T-helper 9 cell (primary cell): ENCODE results near the gene SYNGR4.

ENCODE experiments used
- DNase-seq: peaks from one replicate; pipeline ENCODE4 v3.0.0-alpha.2; 2020

Gene SYNGR4

DNA sequence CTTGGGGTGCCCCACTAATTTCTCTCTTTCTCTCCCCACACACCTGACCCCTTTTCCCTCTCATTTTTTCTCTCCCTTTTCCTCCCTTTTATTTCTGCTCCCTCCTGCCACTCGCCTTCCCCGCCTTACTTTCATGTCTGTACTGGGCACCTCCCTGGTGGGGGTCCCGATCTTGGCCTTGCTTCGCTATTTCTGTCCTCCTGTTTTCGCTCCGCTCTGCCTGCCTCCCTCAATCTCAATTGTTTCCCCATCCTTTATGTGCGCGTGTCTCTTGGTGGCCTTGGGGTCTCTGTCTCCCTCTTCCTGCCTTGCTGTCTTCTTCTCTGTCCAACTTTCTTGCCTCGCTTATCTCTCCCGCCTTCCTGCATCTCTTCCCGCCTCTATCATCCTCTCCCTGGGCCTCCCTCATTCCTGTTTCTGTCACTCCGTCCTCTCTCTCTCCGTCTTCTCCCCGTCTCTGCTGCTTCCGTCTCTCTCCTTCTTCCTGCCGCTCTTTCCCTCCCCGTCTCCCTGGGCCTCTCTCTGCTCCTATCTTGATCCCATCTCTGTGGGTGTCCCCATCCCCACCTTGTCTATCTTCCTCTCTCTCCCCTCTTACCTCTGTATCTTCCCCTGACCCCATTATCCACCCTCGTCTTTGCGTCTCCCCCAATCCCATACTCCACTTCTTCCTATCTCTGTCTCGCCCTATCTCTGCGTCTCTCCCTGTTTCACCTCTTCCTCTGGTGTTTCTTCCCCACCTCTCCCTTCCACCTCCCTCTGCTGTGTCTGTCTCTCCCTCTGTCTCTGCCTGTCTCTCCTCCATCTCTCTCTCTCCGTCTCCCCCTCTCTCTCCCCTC lies 33.3 kb downstream of the SYNGR4 start:
- no peak for DNase-seq

DNA sequence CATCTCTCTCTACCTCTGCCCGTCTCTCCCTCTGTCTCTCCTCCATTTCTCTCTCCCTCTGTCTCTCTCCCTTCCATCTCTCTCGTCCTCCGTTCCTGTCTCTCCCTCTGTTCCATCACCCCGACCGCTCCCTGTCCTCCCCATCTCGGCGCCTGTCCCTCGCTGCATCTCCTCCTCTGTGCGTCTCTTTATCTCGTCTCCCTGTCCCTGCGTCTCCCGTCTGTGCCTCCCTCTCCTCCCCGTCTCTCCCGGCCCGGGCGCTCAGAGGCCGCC lies 33.9 kb downstream of the SYNGR4 start:
- no peak for DNase-seq

DNA sequence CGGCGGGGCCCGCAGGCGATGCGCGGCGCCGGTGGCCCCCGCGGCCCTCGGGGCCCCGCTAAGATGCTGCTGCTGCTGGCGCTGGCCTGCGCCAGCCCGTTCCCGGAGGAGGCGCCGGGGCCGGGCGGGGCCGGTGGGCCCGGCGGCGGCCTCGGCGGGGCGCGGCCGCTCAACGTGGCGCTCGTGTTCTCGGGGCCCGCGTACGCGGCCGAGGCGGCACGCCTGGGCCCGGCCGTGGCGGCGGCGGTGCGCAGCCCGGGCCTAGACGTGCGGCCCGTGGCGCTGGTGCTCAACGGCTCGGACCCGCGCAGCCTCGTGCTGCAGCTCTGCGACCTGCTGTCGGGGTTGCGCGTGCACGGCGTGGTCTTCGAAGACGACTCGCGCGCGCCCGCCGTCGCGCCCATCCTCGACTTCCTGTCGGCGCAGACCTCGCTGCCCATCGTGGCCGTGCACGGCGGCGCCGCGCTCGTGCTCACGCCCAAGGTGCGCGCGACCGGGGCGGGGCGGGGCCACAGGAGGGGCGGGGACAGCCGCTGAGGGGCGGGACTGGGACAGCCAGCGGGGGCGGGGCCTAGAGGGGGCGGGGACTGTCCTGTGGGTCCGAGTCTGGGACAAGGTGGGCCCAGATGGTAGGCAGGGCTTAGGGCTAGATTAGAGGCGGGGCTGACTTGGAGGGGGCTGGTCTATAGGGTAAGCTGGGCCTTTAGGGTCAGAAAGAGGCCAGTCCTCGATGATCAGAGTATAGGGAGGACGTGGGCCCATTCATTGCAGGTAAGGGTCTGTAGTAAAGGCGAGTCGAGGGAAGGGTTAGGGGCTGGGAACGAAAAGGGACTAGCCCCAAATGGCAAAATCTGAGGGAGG lies 34.4 kb downstream of the SYNGR4 start:
- DNase-seq: peak; percentile 81

DNA sequence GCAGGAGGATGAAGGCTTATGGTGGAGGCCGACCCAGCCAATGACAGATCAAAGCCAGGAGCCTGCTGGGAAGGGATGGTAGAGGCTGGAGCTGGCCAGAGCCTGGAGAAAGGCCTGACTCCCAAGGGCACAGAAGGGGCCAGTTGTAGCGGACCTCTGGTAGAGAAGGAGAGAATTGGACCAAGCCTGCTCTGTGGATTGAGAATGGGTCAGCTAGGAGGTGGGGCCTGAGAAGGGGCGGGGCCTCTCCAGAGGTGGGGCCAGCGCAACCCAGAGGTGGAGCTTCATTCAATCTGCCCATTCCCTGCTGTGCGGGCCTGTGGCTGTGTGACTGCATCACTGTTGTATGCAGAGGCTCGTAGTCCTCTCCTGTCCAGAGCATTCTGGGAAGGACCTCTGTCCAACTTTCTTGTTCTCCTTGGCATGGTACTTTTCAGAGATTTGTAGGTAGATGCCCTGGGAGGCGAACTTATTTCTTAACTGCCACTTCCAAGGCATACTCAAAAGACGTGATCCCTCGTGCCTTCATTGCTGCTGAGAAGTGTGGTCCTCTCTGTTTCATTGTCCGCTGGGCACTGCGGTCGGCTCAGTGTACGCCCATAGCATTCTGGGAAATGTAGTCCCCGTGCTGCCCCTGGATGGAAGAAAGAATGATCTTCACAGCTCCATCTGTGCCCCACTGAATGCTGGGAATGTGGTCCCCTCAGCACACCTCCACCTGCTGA lies 36.0 kb downstream of the SYNGR4 start:
- no peak for DNase-seq

DNA sequence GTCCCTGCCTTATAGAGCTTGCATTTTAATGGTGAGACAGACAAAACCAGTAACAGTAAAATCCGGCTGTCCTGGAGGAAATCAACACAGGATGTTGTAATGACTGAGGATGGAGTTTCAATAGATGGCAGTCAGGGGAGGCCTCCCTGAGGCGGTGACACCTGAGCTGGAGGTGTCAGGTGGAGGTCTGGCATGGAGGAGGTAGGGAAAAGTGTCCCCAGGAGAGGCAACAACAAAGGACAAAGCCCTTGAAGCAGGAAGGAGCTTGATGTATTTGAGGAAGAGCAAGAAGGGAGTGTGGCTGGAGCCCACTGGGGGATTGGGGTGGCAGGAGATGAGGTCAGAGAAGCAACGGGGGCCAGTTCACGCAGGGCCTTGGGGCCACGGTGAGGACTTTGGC lies 37.1 kb downstream of the SYNGR4 start:
- DNase-seq: no peak

DNA sequence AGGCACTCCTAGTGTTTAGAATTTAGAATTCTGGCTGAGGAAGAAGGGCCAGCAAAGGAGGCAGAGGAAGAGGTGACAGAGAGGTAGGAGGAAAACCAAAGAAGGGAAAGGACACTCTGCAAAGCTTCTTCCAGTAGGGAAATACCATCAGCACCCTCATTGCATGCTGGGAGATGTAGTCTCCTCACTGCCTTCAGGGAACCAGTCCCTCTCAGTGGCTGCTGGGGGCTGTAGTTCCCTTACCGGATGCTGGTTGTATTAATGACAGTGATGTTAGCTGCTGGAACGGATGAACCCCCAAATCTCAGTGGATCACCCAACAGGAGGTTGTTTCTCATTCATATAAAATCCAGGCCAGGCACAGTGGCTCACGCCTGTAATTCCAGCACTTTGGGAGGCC lies 39.4 kb downstream of the SYNGR4 start:
- no peak for DNase-seq

DNA sequence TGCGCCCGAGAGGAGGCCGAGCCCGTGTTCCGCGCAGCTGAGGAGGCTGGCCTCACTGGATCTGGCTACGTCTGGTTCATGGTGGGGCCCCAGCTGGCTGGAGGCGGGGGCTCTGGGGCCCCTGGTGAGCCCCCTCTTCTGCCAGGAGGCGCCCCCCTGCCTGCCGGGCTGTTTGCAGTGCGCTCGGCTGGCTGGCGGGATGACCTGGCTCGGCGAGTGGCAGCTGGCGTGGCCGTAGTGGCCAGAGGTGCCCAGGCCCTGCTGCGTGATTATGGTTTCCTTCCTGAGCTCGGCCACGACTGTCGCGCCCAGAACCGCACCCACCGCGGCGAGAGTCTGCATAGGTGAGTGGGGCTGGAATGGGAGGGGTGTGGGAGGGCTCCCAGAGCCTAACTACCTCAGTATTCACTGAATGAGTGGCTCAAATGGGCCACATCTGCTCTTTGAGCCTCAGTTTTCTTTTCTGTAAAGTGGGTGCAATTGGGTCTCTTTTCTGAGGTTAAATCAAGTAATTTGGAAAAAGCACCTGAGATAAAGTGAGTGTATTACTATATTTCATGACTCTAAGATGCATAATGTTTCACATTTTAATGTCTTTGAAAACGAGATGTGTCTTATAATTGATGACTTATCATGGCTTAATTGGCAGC lies 41.0 kb downstream of the SYNGR4 start:
- DNase-seq: no peak

DNA sequence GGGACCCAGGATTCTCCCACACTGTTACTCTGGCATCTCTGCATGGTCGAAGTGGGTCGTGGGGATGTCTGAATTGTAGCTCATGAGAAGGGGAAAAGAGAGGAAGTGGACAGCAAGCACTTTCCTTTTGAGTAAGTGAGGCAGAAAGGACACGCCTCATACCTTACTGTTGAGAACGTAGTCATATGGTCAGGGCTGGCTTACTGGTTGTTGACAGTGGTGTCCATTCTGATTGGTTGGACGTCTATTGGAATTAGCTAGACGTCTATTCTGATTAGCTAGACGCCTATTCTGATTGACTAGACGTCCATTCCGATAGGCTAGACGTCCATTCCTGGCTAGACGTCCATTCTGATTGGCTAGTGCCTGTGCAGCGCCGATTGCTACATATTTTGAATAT lies 41.7 kb downstream of the SYNGR4 start:
- no peak for DNase-seq

DNA sequence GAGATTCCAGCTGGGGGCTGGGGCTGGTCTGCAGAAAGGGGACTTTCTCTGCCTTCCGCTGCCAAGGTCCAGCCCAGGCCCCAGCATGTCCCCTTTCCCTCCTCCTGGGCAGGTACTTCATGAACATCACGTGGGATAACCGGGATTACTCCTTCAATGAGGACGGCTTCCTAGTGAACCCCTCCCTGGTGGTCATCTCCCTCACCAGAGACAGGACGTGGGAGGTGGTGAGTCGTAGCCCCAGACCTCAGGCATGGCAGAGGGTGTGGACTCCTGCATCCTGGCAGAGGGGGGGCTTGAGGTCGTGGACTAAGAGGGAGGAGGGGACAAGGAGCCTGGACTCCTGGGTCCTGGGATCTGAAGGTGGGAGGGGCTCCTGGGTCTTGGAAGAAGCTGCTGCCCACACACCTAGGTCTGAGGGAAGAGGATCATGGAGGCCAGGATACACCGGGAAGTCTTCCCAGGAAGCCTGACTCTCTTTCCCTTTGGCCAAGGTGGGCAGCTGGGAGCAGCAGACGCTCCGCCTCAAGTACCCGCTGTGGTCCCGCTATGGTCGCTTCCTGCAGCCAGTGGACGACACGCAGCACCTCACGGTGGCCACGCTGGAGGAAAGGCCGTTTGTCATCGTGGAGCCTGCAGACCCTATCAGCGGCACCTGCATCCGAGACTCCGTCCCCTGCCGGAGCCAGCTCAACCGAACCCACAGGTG lies 49.9 kb downstream of the SYNGR4 start:
- no peak for DNase-seq

DNA sequence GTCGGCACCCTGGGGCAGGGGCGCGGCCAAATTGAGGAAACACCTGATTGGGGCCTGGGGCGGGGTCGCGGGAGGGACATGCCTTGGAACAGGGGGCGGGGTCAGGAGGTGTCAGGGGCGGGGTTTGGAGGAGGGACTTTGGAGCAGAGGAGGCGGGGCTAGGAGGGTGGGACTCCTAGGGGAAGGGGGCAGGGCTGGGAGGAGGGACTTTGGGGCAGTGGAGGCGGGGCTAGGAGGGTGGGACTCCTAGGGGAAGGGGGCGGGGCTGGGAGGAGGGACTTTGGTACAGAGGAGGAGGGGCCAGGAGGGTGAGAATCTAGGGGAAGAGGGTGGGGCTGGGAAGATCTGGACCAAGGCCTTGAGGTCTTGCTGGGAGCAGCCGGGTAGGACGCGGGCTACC lies 51.2 kb downstream of the SYNGR4 start:
- DNase-seq: peak; percentile 73

DNA sequence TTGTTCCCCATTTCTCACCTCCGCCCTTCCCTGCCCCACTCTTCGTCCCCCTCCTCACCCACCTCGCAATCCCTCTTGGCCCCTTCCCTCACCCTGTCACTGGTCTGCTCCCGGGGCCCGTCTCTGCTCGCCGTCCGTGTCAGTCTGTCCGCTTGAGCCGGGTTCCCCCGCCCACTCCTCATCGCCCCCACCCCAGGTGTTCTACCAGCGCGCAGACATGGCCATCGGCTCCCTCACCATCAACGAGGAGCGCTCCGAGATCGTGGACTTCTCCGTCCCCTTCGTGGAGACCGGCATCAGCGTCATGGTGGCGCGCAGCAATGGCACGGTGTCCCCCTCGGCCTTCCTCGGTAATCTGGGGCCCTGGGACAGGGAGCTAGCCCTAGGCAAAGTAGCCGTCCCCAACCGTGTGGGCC lies 51.6 kb downstream of the SYNGR4 start:
- no peak for DNase-seq

DNA sequence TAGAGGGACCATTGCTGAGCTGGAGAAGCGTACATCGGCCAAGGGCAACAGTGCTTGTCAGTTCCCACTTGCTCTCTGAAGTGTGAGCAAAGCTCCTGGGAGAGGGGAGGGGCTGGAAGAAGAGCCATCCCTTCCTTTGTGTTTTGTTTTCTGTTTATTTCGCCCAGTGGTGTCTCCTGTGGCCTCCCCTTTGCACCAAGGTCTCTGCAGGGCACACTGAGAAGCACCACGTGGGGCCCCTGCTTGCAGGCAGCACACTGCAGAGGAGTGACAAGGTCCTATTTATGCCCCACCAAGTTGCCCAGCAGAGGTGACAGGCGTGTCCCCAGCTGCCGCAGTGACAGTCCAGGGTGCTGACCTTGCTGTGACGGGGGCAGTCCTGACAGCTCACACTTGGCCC lies 53.3 kb downstream of the SYNGR4 start:
- DNase-seq: no peak

DNA sequence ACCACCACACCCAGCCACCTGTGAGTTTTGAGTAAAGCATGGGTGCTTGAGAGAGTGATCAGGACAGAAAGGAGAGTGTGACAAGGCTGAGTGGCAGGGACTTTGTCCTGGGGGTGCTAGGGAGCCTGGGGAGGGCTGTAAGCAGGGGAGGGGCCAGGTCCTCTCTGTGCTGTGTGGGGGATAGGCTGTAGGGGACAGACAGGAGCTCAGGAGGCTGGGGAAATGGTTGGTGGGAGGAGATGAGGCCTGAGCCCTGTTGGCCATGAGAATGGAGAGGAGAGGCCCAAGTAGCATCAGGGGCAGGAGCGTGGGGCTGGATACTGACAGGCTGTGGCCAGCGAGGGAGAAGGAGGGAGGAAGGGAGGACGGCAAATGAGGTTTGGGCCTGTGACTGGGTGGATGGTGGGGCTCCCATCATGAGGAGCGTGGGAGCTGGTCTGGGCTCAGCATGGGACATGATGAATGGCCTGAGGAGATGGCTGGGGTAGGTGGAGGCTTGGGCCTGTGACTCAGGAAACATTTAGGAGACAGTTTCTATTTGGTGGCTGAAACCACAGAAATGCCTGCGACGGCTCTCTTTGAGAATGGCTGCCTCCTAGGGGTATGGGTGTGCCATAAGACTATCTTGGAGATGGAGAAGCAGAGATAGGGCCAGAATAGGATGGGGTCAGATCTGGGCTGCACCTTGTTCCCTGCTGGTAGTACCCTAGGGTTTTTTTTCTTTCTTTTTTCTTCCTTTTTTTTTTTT lies 54.3 kb downstream of the SYNGR4 start:
- no peak for DNase-seq

DNA sequence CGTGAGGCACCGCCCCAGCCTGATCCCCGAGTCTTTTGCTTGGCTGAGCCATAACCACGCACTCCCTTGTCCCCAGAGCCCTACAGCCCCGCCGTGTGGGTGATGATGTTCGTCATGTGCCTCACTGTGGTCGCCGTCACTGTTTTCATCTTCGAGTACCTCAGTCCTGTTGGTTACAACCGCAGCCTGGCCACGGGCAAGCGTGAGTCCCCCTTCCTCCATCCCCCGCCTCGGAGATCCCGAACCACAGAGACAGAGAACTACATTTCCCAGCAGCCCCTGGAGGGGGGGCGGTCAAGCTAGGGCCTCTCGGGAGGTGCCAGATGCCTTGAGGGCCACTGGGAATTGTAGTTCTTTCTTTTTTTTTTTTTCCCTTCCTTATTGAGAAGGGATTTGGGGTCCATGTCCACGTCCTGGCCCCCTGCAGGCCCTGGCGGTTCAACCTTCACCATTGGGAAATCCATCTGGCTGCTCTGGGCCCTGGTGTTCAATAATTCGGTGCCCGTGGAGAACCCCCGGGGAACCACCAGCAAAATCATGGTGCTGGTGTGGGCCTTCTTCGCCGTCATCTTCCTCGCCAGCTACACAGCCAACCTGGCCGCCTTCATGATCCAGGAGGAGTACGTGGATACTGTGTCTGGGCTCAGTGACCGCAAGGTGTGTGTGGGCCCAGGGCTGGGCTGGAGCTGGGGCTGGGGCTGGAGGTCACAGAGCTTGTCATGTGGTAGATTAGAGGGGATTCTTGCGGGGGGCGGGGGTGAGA lies 55.2 kb downstream of the SYNGR4 start:
- peak; percentile 57 for DNase-seq

DNA sequence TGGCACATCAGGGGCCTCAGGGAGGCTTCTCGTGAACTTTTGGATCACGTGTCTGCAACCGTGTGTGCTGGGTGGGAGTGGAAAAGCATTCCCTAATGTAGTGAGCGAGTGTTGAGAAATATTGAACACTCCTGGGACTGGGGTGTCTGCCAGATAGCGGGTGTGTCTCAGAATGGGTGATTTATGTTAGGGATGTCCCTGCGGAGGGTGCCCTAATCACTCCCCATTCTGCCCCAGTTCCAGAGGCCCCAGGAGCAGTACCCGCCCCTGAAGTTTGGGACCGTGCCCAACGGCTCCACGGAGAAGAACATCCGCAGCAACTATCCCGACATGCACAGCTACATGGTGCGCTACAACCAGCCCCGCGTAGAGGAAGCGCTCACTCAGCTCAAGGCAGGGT lies 57.4 kb downstream of the SYNGR4 start:
- DNase-seq: no peak

DNA sequence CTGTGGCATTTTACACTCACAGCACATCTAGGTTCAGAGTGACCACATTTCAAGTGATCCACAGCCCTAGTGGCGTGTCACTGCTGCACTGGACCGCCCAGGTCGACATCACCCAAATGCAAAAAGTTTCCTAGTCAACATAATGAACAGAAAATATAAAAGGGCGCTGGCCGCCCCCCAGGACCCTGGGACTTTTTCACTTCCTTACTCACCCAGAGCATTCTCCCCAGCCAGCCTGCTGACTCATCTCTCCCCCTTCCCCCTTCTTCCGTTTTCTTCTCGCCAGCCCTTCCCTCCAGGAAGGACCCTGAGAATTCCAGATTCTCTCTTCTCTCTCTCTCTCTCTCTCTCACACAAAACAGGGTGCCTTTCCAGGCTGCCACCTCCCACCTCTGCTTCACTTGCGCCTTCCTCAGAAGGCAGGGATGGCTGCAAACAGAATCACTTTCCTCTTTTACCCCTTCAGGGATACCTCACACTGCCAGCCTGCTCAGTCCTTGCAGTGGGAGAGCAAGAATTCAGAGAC lies 60.6 kb downstream of the SYNGR4 start:
- DNase-seq: no peak
